T-cell (primary cell): ENCODE data around the gene SLC12A5. TPM values are rescaled to one million over a fixed set of nuclear protein-coding genes. Genes with fewer than 3 reads are reported as not detected.

Experiments
- ATAC-seq, 4 experiments: fragments of 200-7000 bp in 3 of 4; fragments of 150-1000 bp in 1 of 4; cut with Tn5 transposase; replicated peaks in 1 of 4; 1 replicate in 3 of 4; 2 replicates in 1 of 4; pipeline ENCODE4 v1.10.0; 2021; ENCODE audit warnings: moderate library complexity in 3 of 4, mild to moderate bottlenecking in 2 of 4, moderate number of reproducible peaks in 1 of 4
- CTCF ChIA-PET, 2 donors: fragments of 300-600 bp; sonication (Branson Sonifier 250); formaldehyde crosslinking; loops; one replicate each; lab custom pipeline; 2022; ENCODE audit warnings: antibody characterized with exemption in 2 of 2; lab: Charles Lee
- POLR2A ChIA-PET, 2 donors: fragments of 300-600 bp; sonication (Branson Sonifier 250); formaldehyde crosslinking; loops; one replicate each; lab custom pipeline; 2022; ENCODE audit warnings: antibody characterized with exemption in 2 of 2; lab: Charles Lee
- DNase-seq, 35 experiments: peaks; one replicate each; pipeline versions ENCODE4 v3.0.0 to v3.0.0-alpha.2; 2013 to 2023
- H3K27ac ChIP-seq: one replicate; pipeline ENCODE4 v1.5.1; 2013; ENCODE audit warnings: low read length
- H3K27me3 ChIP-seq, 2 experiments: replicated peaks in 1 of 2; 1 replicate in 1 of 2; 2 replicates in 1 of 2; pipeline versions ENCODE4 v1.6.1 to v1.7.0; 2013; ENCODE audit warnings: low read length in 1 of 2, mixed read lengths in 1 of 2; ENCODE audit not compliant: control insufficient read depth in 2 of 2, insufficient read depth in 2 of 2; ENCODE audit errors: extremely low read depth in 1 of 2
- H3K36me3 ChIP-seq, 2 donors: 1 replicate in 1 of 2; 2 replicates in 1 of 2; pipeline versions ENCODE4 v1.6.1 to v1.7.0; 2013; ENCODE audit warnings: low read length in 1 of 2; ENCODE audit not compliant: control insufficient read depth in 2 of 2, insufficient read depth in 1 of 2; ENCODE audit errors: extremely low read depth in 1 of 2
- H3K4me1 ChIP-seq, 2 experiments: 1 replicate in 1 of 2; 2 replicates in 1 of 2; pipeline versions ENCODE4 v1.6.1 to v1.7.0; 2013; ENCODE audit warnings: low read length in 2 of 2, mixed read lengths in 1 of 2; ENCODE audit not compliant: insufficient read depth in 2 of 2, control insufficient read depth in 1 of 2; ENCODE audit errors: extremely low read depth in 1 of 2
- H3K4me3 ChIP-seq, 2 donors: 1 replicate in 1 of 2; 2 replicates in 1 of 2; pipeline versions ENCODE4 v1.5.1 to v1.7.0; 2013; ENCODE audit warnings: mild to moderate bottlenecking in 2 of 2, low read length in 1 of 2, moderate library complexity in 1 of 2; ENCODE audit not compliant: control insufficient read depth in 1 of 2; ENCODE audit errors: extremely low read depth in 1 of 2
- H3K9me3 ChIP-seq: 2 replicates; pipeline ENCODE4 v1.7.0; 2013
- H3K27ac Mint-ChIP-seq, 2 donors: one replicate each; pipeline ENCODE4 v1.8.0; 2020 to 2021; ENCODE audit warnings: mild to moderate bottlenecking in 2 of 2, mixed read lengths in 2 of 2
- H3K27me3 Mint-ChIP-seq, 2 donors: one replicate each; pipeline ENCODE4 v1.8.0; 2021 to 2022; ENCODE audit warnings: mixed read lengths in 2 of 2
- H3K36me3 Mint-ChIP-seq: one replicate; pipeline ENCODE4 v1.8.0; 2021; ENCODE audit warnings: mixed read lengths
- H3K4me1 Mint-ChIP-seq, 3 donors: one replicate each; pipeline ENCODE4 v1.8.0; 2020 to 2022; ENCODE audit warnings: mixed read lengths in 3 of 3, mild to moderate bottlenecking in 1 of 3
- H3K4me3 Mint-ChIP-seq, 3 donors: one replicate each; pipeline ENCODE4 v1.8.0; 2020 to 2022; ENCODE audit warnings: mild to moderate bottlenecking in 3 of 3, mixed read lengths in 3 of 3, moderate library complexity in 3 of 3
- H3K9me3 Mint-ChIP-seq, 3 donors: one replicate each; pipeline ENCODE4 v1.8.0; 2020 to 2022; ENCODE audit warnings: mixed read lengths in 3 of 3
- WGBS: methylation state at CpG from one replicate; pipeline ENCODE4 v1.1.5; 2013; ENCODE audit warnings: missing lambda C conversion rate; ENCODE audit not compliant: insufficient coverage; 5-methylcytosine and 5-hydroxymethylcytosine counted together
- total RNA-seq, 35 experiments: library from RNA in 6 of 35; stranded (reverse) in 6 of 35; fragments of 120-200 nt in 1 of 35; gene quantifications; one replicate each; pipeline versions ENCODE4 v1.2.1 to v1.2.4 and lab custom pipeline; 2013 to 2026

The SLC12A5 gene
- total RNA-seq, 5 donors from 2014 or later (not counting 1 experiment from before 2014, with no cell fraction given) = 0.05 TPM; not detected in 4

DNA sequence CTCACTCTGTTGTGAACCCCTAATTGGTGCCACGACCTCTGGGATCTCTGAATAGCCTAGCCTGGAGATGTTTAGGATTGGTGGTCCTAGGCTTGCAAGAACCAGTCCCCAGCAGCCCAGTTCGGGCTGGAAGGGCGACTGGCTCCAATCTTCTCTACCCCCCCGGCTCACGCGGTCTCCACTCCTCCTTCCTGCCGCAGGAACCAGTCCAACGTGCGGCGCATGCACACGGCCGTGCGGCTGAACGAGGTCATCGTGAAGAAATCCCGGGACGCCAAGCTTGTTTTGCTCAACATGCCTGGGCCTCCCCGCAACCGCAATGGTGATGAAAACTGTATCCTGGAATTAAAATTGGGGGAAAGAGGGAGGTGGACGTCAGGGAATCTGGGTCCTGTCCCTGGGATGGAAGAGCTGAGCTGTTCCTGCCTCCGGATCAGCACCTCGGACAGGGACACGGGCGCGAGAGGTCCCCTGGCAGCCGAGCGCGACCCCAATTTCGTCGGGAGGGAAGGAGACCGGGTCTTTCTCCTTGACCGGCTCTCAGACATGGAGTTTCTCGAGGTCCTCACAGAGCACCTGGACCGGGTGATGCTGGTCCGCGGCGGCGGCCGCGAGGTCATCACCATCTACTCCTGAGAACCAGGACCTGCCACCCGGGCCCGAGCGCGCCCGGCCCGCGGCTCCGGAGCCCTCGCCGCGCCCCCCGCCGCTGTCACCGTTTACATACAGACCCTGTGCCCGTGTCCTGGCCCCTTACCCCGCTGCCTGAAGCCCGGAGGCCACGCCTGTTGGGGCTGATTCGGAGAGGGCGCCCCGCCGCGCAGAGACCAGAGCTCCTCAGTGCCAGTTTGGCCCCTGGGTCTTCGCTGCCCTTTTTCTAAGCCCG lies 28.2 kb downstream of the SLC12A5 start:
- Histone ChIP-seq H3K4me1 (peaks cover 2 to 45% of the 10 kb centered on the region in 2 experiments), H3K4me3 (no peak overlapping the region), H3K27ac (no peak overlapping the region), H3K9me3 (no peaks in the 10 kb centered on the region), H3K36me3 (peaks cover 2 to 15% of the 10 kb centered on the region in 2 donors), H3K27me3 (peaks cover 0 to 39% of the 10 kb centered on the region in 2 experiments)
- 25% methylated on average over 58 of the region's 65 CpGs for WGBS
- no peak overlapping the region for H3K27ac Mint-ChIP-seq
- H3K27me3 Mint-ChIP-seq = peaks cover 13 to 22% of the 10 kb centered on the region in 2 donors
- no peak overlapping the region for H3K4me3 Mint-ChIP-seq
- ChIA-PET CTCF (interaction anchor here (0.9 to 1.1 kb wide), 2 partner anchors 23 to 71 kb away, joined by 3 read pairs; no protein-coding TSS in a partner anchor), POLR2A (no interaction called here)
- H3K4me1 Mint-ChIP-seq = peaks cover 40 to 41% (median 40%) of the 10 kb centered on the region in 3 donors
- H3K9me3 Mint-ChIP-seq = no peaks in the 10 kb centered on the region
- DNase-seq (peak in 11 of 35 experiments; percentile 5 to 35 (median 18)), ATAC-seq (no peak)
- peaks cover 25% of the 10 kb centered on the region for H3K36me3 Mint-ChIP-seq

DNA sequence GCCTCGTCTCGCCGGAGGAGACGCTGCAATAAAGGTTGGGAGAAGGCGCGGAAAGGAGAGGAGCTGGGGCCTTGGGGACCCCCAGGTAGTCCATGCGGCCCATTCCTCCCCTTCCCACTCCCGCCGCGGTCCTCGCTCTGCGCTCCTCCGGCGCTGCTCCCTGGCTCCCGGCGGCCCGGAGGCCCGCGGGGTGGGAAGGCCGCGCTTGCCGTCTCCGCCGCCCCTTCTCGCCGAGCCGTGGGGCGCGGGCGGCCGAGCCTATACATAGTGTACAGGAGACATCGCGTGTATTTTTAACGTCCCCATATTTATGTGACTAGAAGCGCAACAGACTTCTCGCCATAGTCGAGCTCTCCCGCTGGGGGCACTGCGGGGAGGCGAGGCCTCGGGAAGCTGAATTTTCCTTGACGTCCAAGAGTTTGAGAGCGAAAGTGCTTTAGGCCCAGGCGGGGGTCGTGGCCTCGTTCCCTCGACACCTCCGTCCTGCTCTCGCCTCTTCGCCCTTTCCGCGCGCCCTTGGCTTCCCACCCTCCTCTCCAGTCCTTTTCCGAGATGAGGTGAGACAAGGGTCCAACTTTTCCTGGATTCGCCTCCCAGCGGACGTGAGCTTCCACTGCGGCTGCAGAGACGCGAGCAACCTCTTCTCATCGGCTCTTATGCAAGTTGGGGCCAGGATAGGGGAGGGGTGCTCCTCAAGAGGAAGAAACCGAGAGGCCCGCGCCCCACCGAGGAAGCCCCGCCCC lies 29.0 kb downstream of the SLC12A5 start:
- H3K9me3 Mint-ChIP-seq = no peaks in the 10 kb centered on the region
- Histone ChIP-seq H3K4me3 (peak overlapping the region in 1 of 2 donors; percentile 52), H3K27me3 (peaks cover 0 to 42% of the 10 kb centered on the region in 2 experiments), H3K9me3 (no peaks in the 10 kb centered on the region), H3K36me3 (peaks cover 8 to 23% of the 10 kb centered on the region in 2 donors), H3K4me1 (peaks cover 2 to 49% of the 10 kb centered on the region in 2 experiments), H3K27ac (no peak overlapping the region)
- H3K4me1 Mint-ChIP-seq = peaks cover 46 to 48% (median 47%) of the 10 kb centered on the region in 3 donors
- CTCF ChIA-PET = interaction anchor here (0.5 to 1.1 kb wide), 3 partner anchors 22 to 72 kb away, joined by 3 to 5 read pairs (median 3); no protein-coding TSS in a partner anchor
- H3K27me3 Mint-ChIP-seq = peaks cover 13 to 22% of the 10 kb centered on the region in 2 donors
- peaks cover 33% of the 10 kb centered on the region for H3K36me3 Mint-ChIP-seq
- peak overlapping the region; percentile 38 to 57 (median 45) for H3K4me3 Mint-ChIP-seq
- H3K27ac Mint-ChIP-seq = no peak overlapping the region
- peak in 16 of 35 experiments; percentile 5 to 47 (median 18) for DNase-seq
- peak; percentile 32 to 68 (median 44) for ATAC-seq
- POLR2A ChIA-PET = no interaction called here
- WGBS = 29% methylated on average over 51 of the region's 66 CpGs

DNA sequence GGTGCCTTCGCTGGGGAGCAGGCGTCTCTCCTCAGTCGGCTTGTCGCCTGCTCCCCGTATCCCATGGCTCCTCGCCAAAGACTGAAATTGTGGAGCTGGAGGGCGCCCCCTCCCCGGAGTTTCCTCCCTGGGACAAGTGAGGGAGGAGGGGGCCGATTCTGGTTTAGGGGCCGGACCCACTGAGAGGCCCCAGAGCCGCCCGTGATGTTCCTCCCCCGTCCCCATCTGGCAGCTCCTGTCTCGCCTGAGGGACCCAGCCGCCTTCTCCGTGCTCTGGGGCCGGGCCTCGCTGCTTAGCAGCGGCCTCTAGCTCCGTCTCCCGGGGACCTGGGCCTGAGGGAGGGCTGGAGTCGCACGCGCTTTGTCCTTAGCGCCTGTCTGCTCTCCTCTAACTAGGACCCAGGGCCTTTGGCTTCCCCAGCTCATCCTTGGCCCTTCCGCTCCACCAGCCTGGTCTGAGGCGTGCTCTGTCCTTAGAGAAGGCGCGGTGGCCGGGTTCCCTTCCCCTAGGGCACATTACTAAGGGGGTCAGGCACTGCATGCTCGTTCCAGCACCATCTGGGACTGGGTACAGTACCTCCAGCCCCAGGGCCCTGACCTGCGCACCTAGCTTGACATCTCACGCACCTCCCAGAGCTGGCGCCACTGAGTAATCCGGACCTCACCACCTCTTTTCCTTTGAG lies 29.7 kb downstream of the SLC12A5 start:
- ATAC-seq (peak in 3 of 4 experiments; percentile 15 to 47 (median 25)), DNase-seq (no peak)
- H3K4me1 ChIP-seq = peaks cover 2 to 49% of the 10 kb centered on the region in 2 experiments
- no peaks in the 10 kb centered on the region for H3K9me3 ChIP-seq
- POLR2A ChIA-PET = no interaction called here
- CTCF ChIA-PET = interaction anchor here in 1 of 2 donors (1.1 kb wide), 1 partner anchor 21 kb away, joined by 3 read pairs; no protein-coding TSS in a partner anchor
- H3K36me3 ChIP-seq = peaks cover 8 to 31% of the 10 kb centered on the region in 2 donors
- peaks cover 0 to 42% of the 10 kb centered on the region in 2 experiments for H3K27me3 ChIP-seq
- Mint-ChIP-seq H3K4me3 (peak overlapping the region in 2 of 3 donors; percentile 38 to 57), H3K36me3 (peaks cover 40% of the 10 kb centered on the region), H3K9me3 (no peaks in the 10 kb centered on the region), H3K27ac (no peak overlapping the region), H3K27me3 (peaks cover 13 to 22% of the 10 kb centered on the region in 2 donors), H3K4me1 (peaks cover 53 to 54% (median 53%) of the 10 kb centered on the region in 3 donors)
- WGBS = 53% methylated on average over 21 of the region's 35 CpGs
- H3K4me3 ChIP-seq = peak overlapping the region in 1 of 2 donors; percentile 52
- no peak overlapping the region for H3K27ac ChIP-seq

DNA sequence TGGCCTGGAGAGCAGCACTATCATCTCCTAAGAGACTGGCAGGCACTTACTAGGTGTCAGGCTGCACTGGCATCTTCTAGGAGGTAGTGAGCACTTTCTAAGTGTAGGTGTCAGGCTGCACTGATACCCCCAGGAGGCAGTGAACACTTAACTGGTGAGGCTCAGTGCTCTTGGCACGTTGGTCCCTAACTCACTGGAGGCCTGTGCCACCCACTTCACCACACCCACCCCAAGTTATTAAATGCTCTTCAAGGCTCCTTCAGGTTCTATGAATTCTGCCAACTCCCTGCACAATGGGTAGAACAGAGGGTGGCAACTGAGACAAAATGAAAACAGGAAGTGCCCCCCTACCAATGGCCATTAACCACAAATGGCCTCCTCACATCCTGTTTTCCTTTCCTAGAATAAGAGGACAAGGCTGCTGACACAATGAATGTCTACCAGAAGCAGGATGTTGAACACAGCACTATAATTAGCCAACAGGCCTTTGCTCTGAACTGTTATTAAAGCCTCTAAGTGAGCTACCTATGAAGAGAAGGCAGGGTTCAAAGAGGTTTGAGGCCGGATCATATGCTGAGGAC lies 31.4 kb downstream of the SLC12A5 start:
- POLR2A ChIA-PET = no interaction called here

DNA sequence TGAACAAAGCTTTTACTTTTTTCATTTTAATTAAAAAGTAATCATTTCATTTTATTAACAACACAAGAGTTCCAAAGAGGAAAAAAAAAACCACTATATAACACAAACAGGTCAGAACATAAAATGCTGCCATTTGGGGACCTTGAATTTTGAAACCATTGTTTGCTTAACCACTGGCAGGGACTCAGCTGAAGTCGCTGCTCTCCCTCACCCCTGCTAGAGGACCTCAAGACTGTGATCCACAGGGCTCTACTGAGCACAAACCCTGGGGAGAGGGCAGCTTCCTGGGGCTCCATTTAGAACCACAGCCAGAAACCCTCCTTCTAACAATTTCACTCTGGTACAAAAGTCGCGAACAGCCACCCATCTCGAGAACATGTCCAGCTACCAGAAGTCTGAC lies 32.0 kb downstream of the SLC12A5 start:
- POLR2A ChIA-PET = no interaction called here
- WGBS = 92% methylated on average over 4 of the region's 4 CpGs
- H3K4me1 Mint-ChIP-seq = peaks cover 55 to 67% (median 63%) of the 10 kb centered on the region in 3 donors

More for the DNA sequence above, 31.4 kb downstream of the SLC12A5 start:
- H3K4me3 Mint-ChIP-seq = peak overlapping the region in 1 of 3 donors; percentile 57
- H3K27me3 ChIP-seq = peaks cover 0 to 42% of the 10 kb centered on the region in 2 experiments
- ATAC-seq = peak; percentile 29 to 46 (median 35)
- H3K27ac ChIP-seq = peak overlapping the region; percentile 26
- DNase-seq = no peak
- CTCF ChIA-PET = no interaction called here
- no peaks in the 10 kb centered on the region for H3K9me3 Mint-ChIP-seq
- peak overlapping the region in 1 of 2 donors; percentile 70 for H3K27ac Mint-ChIP-seq
- peaks cover 9 to 22% of the 10 kb centered on the region in 2 donors for H3K27me3 Mint-ChIP-seq
- peaks cover 15 to 47% of the 10 kb centered on the region in 2 donors for H3K36me3 ChIP-seq
- no peak overlapping the region for H3K4me3 ChIP-seq
- peaks cover 55 to 67% (median 63%) of the 10 kb centered on the region in 3 donors for H3K4me1 Mint-ChIP-seq
- peaks cover 57% of the 10 kb centered on the region for H3K36me3 Mint-ChIP-seq
- H3K4me1 ChIP-seq = peaks cover 2 to 49% of the 10 kb centered on the region in 2 experiments
- WGBS = 29% methylated on average over 1 of the region's 2 CpGs
- no peaks in the 10 kb centered on the region for H3K9me3 ChIP-seq

More for the DNA sequence above, 32.0 kb downstream of the SLC12A5 start:
- peaks cover 0 to 39% of the 10 kb centered on the region in 2 experiments for H3K27me3 ChIP-seq
- no peaks in the 10 kb centered on the region for H3K9me3 Mint-ChIP-seq
- peaks cover 17 to 53% of the 10 kb centered on the region in 2 donors for H3K36me3 ChIP-seq
- H3K9me3 ChIP-seq = no peaks in the 10 kb centered on the region
- peaks cover 6 to 22% of the 10 kb centered on the region in 2 donors for H3K27me3 Mint-ChIP-seq
- no peak for ATAC-seq
- CTCF ChIA-PET = no interaction called here
- no peak overlapping the region for H3K4me3 ChIP-seq
- H3K36me3 Mint-ChIP-seq = peaks cover 63% of the 10 kb centered on the region
- peaks cover 2 to 49% of the 10 kb centered on the region in 2 experiments for H3K4me1 ChIP-seq
- peak overlapping the region; percentile 24 to 70 for H3K27ac Mint-ChIP-seq
- H3K27ac ChIP-seq = peak overlapping the region; percentile 26
- peak overlapping the region in 1 of 3 donors; percentile 57 for H3K4me3 Mint-ChIP-seq
- DNase-seq = no peak
